T-helper 2 cell (primary cell): Measurements from ENCODE around the gene TAGLN3.
"Not testable (repeated sequence)": the region's sequence is repeated elsewhere in the genome, so short reads cannot be mapped to it uniquely, and the experiment has no call there.

Experiments used
- DNase-seq, 5 experiments: peaks; one replicate each; pipeline versions ENCODE4 v3.0.0 to v3.0.0-alpha.2; 2012 to 2022

Gene TAGLN3

GRCh38 chr3:112011376-112011940 lies 12.7 kb downstream of the TAGLN3 start:
- no peak for DNase-seq

- DNase-seq = no peak
Measured at GRCh38 chr3:112012205-112012992, 13.7 kb downstream of the TAGLN3 start.

- peak in 4 of 5 experiments; percentile 27 to 79 (median 32) for DNase-seq
Measured at GRCh38 chr3:112013058-112013783, 14.5 kb downstream of the TAGLN3 start.

- DNase-seq = no peak
Measured at GRCh38 chr3:112013784-112014143, 15.0 kb downstream of the TAGLN3 start.

GRCh38 chr3:112017091-112017490 lies 18.4 kb downstream of the TAGLN3 start:
- no peak for DNase-seq

GRCh38 chr3:112018712-112019111 lies 20.0 kb downstream of the TAGLN3 start:
- DNase-seq = no peak

- no peak for DNase-seq
Measured at GRCh38 chr3:112019716-112020115, 21.0 kb downstream of the TAGLN3 start.

- no peak for DNase-seq
Measured at GRCh38 chr3:112020674-112021085, 22.0 kb downstream of the TAGLN3 start.

GRCh38 chr3:112027142-112027541 lies 28.4 kb downstream of the TAGLN3 start:
- no peak for DNase-seq

- DNase-seq = no peak
Measured at GRCh38 chr3:112027826-112028225, 29.1 kb downstream of the TAGLN3 start.

- DNase-seq = no peak
Measured at GRCh38 chr3:112030901-112031300, 32.2 kb downstream of the TAGLN3 start.

GRCh38 chr3:112032098-112032731 lies 33.5 kb downstream of the TAGLN3 start:
- no peak for DNase-seq

- no peak for DNase-seq
Measured at GRCh38 chr3:112034436-112034835, 35.7 kb downstream of the TAGLN3 start, which contains the start of gene TMPRSS7. TSS of gene TMPRSS7 (plus strand) at chr3:112034736. CDS start at chr3:112034846, 110 bp downstream.

GRCh38 chr3:112035241-112035640 lies 36.5 kb downstream of the TAGLN3 start:
- DNase-seq = no peak

GRCh38 chr3:112037194-112037593 lies 38.5 kb downstream of the TAGLN3 start:
- not testable (repeated sequence) for DNase-seq

GRCh38 chr3:112038863-112039262 lies 40.1 kb downstream of the TAGLN3 start:
- no peak for DNase-seq

- DNase-seq = no peak
Measured at GRCh38 chr3:112041321-112041720, 42.6 kb downstream of the TAGLN3 start.

- no peak for DNase-seq
Measured at GRCh38 chr3:112042842-112043280, 44.1 kb downstream of the TAGLN3 start.

- DNase-seq = peak in 3 of 5 experiments; percentile 12 to 78 (median 38)
Measured at GRCh38 chr3:112043621-112044201, 45.0 kb downstream of the TAGLN3 start.

- no peak for DNase-seq
Measured at GRCh38 chr3:112046599-112046998, 47.9 kb downstream of the TAGLN3 start.

GRCh38 chr3:112047264-112047663 lies 48.5 kb downstream of the TAGLN3 start:
- DNase-seq = no peak

GRCh38 chr3:112048911-112049310 lies 50.2 kb downstream of the TAGLN3 start:
- no peak for DNase-seq

GRCh38 chr3:112053229-112053628 lies 54.5 kb downstream of the TAGLN3 start:
- DNase-seq = no peak
